ENCODE results near the gene PKHD1. TPM values are rescaled to one million over a fixed set of nuclear protein-coding genes. Genes with fewer than 3 reads are reported as not detected.
A peak's percentile ranks its signal among the peaks of the same experiment; 100 is the strongest.

The PKHD1 gene, protein sequence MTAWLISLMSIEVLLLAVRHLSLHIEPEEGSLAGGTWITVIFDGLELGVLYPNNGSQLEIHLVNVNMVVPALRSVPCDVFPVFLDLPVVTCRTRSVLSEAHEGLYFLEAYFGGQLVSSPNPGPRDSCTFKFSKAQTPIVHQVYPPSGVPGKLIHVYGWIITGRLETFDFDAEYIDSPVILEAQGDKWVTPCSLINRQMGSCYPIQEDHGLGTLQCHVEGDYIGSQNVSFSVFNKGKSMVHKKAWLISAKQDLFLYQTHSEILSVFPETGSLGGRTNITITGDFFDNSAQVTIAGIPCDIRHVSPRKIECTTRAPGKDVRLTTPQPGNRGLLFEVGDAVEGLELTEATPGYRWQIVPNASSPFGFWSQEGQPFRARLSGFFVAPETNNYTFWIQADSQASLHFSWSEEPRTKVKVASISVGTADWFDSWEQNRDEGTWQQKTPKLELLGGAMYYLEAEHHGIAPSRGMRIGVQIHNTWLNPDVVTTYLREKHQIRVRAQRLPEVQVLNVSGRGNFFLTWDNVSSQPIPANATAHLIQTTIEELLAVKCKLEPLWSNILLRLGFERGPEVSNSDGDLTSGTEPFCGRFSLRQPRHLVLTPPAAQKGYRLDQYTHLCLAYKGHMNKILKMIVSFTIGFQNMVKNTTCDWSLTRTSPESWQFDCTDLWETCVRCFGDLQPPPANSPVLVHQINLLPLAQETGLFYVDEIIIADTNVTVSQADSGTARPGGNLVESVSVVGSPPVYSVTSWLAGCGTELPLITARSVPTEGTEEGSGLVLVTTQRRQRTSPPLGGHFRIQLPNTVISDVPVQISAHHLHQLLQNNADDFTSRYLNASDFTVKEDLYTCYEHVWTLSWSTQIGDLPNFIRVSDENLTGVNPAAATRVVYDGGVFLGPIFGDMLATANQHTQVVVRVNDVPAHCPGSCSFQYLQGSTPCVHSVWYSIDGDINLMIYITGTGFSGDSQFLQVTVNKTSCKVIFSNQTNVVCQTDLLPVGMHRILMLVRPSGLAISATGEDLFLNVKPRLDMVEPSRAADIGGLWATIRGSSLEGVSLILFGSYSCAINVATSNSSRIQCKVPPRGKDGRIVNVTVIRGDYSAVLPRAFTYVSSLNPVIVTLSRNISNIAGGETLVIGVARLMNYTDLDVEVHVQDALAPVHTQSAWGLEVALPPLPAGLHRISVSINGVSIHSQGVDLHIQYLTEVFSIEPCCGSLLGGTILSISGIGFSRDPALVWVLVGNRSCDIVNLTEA (N-terminal part only)
- total RNA-seq = not detected
- polyA plus RNA-seq = not detected

DNA sequence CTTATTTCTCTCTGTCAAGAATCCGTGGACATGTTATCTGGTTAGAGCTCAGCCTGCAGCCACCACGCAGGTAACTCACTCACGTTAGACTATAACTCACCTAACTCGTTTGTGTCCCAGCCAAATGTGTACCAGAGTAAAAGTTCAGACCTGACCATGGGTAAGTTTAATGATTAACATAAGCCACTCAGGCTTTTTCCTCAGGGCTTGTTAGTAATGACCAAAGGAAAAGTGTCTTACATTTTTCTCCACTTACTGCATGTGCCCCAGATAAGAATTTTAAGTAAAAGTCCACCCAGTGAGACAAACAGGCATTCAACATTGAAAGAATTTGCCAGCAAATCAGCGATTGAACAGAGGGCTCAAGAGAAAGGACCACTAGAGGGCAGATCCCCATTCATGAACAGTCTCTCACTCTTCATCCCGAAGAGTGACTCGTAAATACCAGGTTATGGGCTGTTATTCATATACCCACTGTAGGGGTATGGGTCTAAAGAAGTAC lies at the start of gene PKHD1:
Gene PKHD1, minus strand, starts transcription at position 116 of the 502 bp plus-strand sequence. CDS start 2,680 bp downstream, outside the sequence.
- Histone ChIP-seq H3K27ac (ENCODE audit: low read depth, low read length) (no peak within 1 kb of the TSS), H3K36me3 (ENCODE audit: insufficient read depth, low read length) (no peaks in the 10 kb centered on the region), H3K4me1 (ENCODE audit: insufficient read depth, low read length) (no peaks in the 10 kb centered on the region), H3K27me3 (ENCODE audit: insufficient read depth, low read length) (no peaks in the 10 kb centered on the region), H3K4me3 (ENCODE audit: low read length in 2 of 2) (no peak within 1 kb of the TSS), H3K9me3 (ENCODE audit: control insufficient read depth in 1 of 2, low read length in 2 of 2) (no peaks in the 10 kb centered on the region)
- H3K4me3 Mint-ChIP-seq = no peak within 1 kb of the TSS
- intact Hi-C loops (cut with micrococcal nuclease) = no loop called here
- no peak for DNase-seq
- H3K36me3 Mint-ChIP-seq = no peaks in the 10 kb centered on the region
- H3K27me3 Mint-ChIP-seq = peaks cover 5 to 9% of the 10 kb centered on the region in 2 donors
- POLR2A ChIA-PET (ENCODE audit: partially characterized antibody) = no interaction called here
- no peaks in the 10 kb centered on the region for H3K4me1 Mint-ChIP-seq
- H3K9me3 Mint-ChIP-seq = peaks cover 0 to 2% (median 0%) of the 10 kb centered on the region in 8 donors
- CTCF ChIA-PET (ENCODE audit: partially characterized antibody) = interaction anchor here (0.9 kb wide), 1 partner anchor 24 kb away, joined by 3 read pairs; no protein-coding TSS in a partner anchor
- H3K27ac Mint-ChIP-seq = peak within 1 kb of the TSS in 1 of 7 donors; percentile 37

DNA sequence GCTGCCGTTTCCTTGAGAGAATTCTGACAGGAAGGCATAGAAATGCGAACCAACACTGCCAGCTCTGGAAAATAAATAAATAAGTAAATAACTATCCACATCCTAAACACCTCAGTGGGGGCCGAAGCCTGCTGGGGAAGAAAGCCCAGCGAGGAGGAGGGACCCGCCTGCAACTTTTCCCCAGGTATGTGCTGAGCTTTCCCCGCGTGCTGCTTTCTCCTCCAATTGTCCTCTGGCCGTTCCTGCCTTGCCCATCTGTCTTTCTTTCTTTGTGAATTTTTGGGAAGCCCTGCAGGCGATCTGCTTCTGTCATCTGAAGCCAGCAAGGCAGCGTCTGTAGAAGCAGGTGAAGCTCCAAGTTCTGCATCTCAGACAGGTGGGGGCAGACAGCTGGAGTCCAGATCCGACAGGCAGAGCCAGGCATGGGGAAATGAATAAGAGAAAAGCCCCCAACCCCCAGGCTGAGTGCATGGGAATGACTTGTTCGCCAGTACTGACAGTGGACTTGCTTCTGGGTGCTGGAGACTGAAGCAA lies 49.6 kb upstream of the PKHD1 start:
- Histone ChIP-seq H3K4me3 (ENCODE audit: low read length in 2 of 2) (no peak overlapping the region), H3K9me3 (ENCODE audit: control insufficient read depth in 1 of 2, low read length in 2 of 2) (no peaks in the 10 kb centered on the region), H3K4me1 (ENCODE audit: insufficient read depth, low read length) (no peaks in the 10 kb centered on the region), H3K36me3 (ENCODE audit: insufficient read depth, low read length) (no peaks in the 10 kb centered on the region), H3K27me3 (ENCODE audit: insufficient read depth, low read length) (no peaks in the 10 kb centered on the region), H3K27ac (ENCODE audit: low read depth, low read length) (no peak overlapping the region)
- ChIA-PET POLR2A (ENCODE audit: partially characterized antibody) (no interaction called here), CTCF (ENCODE audit: partially characterized antibody) (no interaction called here)
- intact Hi-C loops (cut with micrococcal nuclease) = no loop called here
- H3K36me3 Mint-ChIP-seq = no peaks in the 10 kb centered on the region
- H3K9me3 Mint-ChIP-seq = no peaks in the 10 kb centered on the region
- no peak for DNase-seq
- H3K27ac Mint-ChIP-seq = no peak overlapping the region
- H3K4me1 Mint-ChIP-seq = peaks cover 5 to 8% (median 6%) of the 10 kb centered on the region in 4 donors
- H3K4me3 Mint-ChIP-seq = no peak overlapping the region
- peaks cover 1 to 16% of the 10 kb centered on the region in 2 donors for H3K27me3 Mint-ChIP-seq

DNA sequence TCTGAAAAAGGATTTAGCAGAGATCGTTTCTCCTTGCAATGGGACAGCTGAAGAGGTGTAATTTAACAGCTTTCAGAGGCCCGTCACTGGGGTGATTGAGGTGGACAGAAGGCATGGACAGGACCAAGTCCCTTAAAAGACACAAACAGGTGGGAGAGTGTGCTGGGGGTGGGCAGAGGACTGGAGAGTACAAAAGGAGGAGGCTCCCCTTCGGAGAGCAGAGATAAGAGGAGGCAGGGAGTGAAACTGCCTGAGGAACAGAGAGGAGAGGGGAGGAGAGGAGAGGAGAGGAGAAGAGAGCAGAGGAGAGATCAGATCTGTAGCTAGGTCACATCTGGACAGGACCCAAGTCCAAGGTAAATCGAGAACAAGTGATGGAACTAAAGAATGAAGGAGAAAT lies 48.6 kb upstream of the PKHD1 start:
- H3K27ac Mint-ChIP-seq = no peak overlapping the region
- Histone ChIP-seq H3K27me3 (ENCODE audit: insufficient read depth, low read length) (no peaks in the 10 kb centered on the region), H3K9me3 (ENCODE audit: control insufficient read depth in 1 of 2, low read length in 2 of 2) (no peaks in the 10 kb centered on the region), H3K4me1 (ENCODE audit: insufficient read depth, low read length) (no peaks in the 10 kb centered on the region), H3K4me3 (ENCODE audit: low read length in 2 of 2) (no peak overlapping the region), H3K36me3 (ENCODE audit: insufficient read depth, low read length) (no peaks in the 10 kb centered on the region), H3K27ac (ENCODE audit: low read depth, low read length) (no peak overlapping the region)
- CTCF ChIA-PET (ENCODE audit: partially characterized antibody) = no interaction called here
- no peaks in the 10 kb centered on the region for H3K9me3 Mint-ChIP-seq
- no peak for DNase-seq
- no peaks in the 10 kb centered on the region for H3K36me3 Mint-ChIP-seq
- intact Hi-C loops (cut with micrococcal nuclease) = no loop called here
- H3K4me3 Mint-ChIP-seq = no peak overlapping the region
- H3K4me1 Mint-ChIP-seq = peaks cover 5 to 8% (median 6%) of the 10 kb centered on the region in 4 donors
- H3K27me3 Mint-ChIP-seq = peaks cover 1 to 7% of the 10 kb centered on the region in 2 donors
- POLR2A ChIA-PET (ENCODE audit: partially characterized antibody) = no interaction called here

DNA sequence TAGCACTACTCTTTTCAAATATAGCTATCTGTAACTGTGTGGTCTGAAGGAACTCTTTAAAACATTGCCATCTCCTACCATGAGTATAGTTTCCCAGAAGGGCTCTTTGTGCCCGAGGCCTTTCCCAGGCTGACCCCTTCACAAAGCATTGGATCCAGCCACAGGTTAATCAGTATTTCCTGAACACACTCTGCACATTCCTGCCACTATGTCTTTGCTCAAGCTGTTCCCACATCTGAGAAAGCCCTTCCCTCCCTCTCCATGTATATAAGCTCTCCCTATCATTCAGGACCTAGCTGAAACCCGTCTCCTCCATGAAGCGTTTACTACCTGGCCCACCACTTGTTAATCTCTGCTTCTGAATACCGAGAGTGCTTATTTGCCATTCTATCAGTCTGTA lies 47.8 kb upstream of the PKHD1 start:
- Mint-ChIP-seq H3K27ac (no peak overlapping the region), H3K27me3 (peaks cover 1 to 8% of the 10 kb centered on the region in 2 donors), H3K4me3 (no peak overlapping the region), H3K9me3 (no peaks in the 10 kb centered on the region), H3K36me3 (no peaks in the 10 kb centered on the region), H3K4me1 (peaks cover 5 to 8% (median 6%) of the 10 kb centered on the region in 4 donors)
- CTCF ChIA-PET (ENCODE audit: partially characterized antibody) = interaction anchor here (0.7 kb wide), 1 partner anchor 280 kb away, joined by 3 read pairs; no protein-coding TSS in a partner anchor
- Histone ChIP-seq H3K4me1 (ENCODE audit: insufficient read depth, low read length) (no peaks in the 10 kb centered on the region), H3K27ac (ENCODE audit: low read depth, low read length) (no peak overlapping the region), H3K4me3 (ENCODE audit: low read length in 2 of 2) (no peak overlapping the region), H3K9me3 (ENCODE audit: control insufficient read depth in 1 of 2, low read length in 2 of 2) (no peaks in the 10 kb centered on the region), H3K36me3 (ENCODE audit: insufficient read depth, low read length) (no peaks in the 10 kb centered on the region), H3K27me3 (ENCODE audit: insufficient read depth, low read length) (no peaks in the 10 kb centered on the region)
- POLR2A ChIA-PET (ENCODE audit: partially characterized antibody) = no interaction called here
- intact Hi-C loops (cut with micrococcal nuclease) = no loop called here
- no peak for DNase-seq

DNA sequence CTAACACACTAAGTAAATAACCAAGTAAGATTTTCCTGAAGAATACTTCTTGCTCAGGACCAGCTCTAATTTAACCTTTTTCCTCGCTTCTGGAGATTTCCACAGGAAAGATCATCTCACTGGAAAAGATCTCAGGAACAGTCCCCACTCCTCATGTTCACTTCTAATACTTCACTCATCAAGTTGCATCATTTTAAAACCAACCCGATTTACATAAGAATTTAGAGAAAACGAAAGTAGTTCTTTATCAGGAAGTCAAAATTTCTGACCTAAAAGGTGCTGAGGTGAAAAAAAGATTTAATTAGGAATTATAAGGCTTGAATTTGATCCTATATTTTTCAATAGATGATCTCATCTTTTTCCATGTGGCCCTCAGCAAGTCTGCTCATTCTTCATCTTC lies 46.6 kb upstream of the PKHD1 start:
- H3K36me3 ChIP-seq (ENCODE audit: insufficient read depth, low read length) = no peaks in the 10 kb centered on the region
- H3K9me3 ChIP-seq (ENCODE audit: control insufficient read depth in 1 of 2, low read length in 2 of 2) = no peaks in the 10 kb centered on the region
- no peaks in the 10 kb centered on the region for H3K9me3 Mint-ChIP-seq
- no peaks in the 10 kb centered on the region for H3K27me3 ChIP-seq (ENCODE audit: insufficient read depth, low read length)
- ChIA-PET POLR2A (ENCODE audit: partially characterized antibody) (no interaction called here), CTCF (ENCODE audit: partially characterized antibody) (no interaction called here)
- no peak for DNase-seq
- no peak overlapping the region for H3K27ac ChIP-seq (ENCODE audit: low read depth, low read length)
- H3K4me1 ChIP-seq (ENCODE audit: insufficient read depth, low read length) = no peaks in the 10 kb centered on the region
- H3K4me1 Mint-ChIP-seq = peaks cover 5 to 8% (median 6%) of the 10 kb centered on the region in 4 donors
- H3K4me3 ChIP-seq (ENCODE audit: low read length in 2 of 2) = no peak overlapping the region
- no peak overlapping the region for H3K27ac Mint-ChIP-seq
- H3K27me3 Mint-ChIP-seq = peaks cover 1 to 5% of the 10 kb centered on the region in 2 donors
- intact Hi-C loops (cut with micrococcal nuclease) = no loop called here
- peak overlapping the region in 6 of 8 donors; percentile 9 to 65 (median 34) for H3K4me3 Mint-ChIP-seq
- H3K36me3 Mint-ChIP-seq = no peaks in the 10 kb centered on the region

DNA sequence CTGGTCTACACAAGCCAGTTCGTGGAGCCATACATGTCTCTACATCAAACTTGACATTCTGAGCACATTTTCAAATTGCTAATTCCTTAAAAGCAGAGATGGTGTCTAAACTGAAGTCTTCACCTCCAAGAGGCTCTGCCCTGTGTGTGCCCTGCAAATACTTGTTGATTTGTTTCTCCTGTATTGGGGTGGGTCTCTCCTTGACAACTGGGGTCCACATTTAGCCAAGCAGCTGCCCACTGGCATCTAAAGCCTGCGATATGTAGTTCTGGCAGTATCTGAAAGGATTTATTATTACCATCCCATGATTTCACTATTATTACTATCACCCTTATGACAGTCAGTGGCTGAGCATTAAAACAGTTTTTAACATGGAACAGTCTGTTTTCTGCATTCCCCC lies 45.9 kb upstream of the PKHD1 start:
- ChIA-PET CTCF (ENCODE audit: partially characterized antibody) (no interaction called here), POLR2A (ENCODE audit: partially characterized antibody) (no interaction called here)
- Histone ChIP-seq H3K4me3 (ENCODE audit: low read length in 2 of 2) (no peak overlapping the region), H3K9me3 (ENCODE audit: control insufficient read depth in 1 of 2, low read length in 2 of 2) (no peaks in the 10 kb centered on the region), H3K4me1 (ENCODE audit: insufficient read depth, low read length) (no peaks in the 10 kb centered on the region), H3K36me3 (ENCODE audit: insufficient read depth, low read length) (no peaks in the 10 kb centered on the region), H3K27me3 (ENCODE audit: insufficient read depth, low read length) (no peaks in the 10 kb centered on the region), H3K27ac (ENCODE audit: low read depth, low read length) (no peak overlapping the region)
- Mint-ChIP-seq H3K4me3 (peak overlapping the region in 2 of 8 donors; percentile 37 to 65), H3K9me3 (no peaks in the 10 kb centered on the region), H3K36me3 (no peaks in the 10 kb centered on the region), H3K27me3 (peaks cover 5 to 9% of the 10 kb centered on the region in 2 donors), H3K4me1 (peaks cover 5 to 8% (median 6%) of the 10 kb centered on the region in 4 donors), H3K27ac (no peak overlapping the region)
- intact Hi-C loops (cut with micrococcal nuclease) = no loop called here
- no peak for DNase-seq
